Tibial nerve (tissue), 4 donors: Measurements from ENCODE around the gene STAM2. TPM values are rescaled to one million over a fixed set of nuclear protein-coding genes. Genes with fewer than 3 reads are reported as not detected.
"Not testable (repeated sequence)": the region's sequence is repeated elsewhere in the genome, so short reads cannot be mapped to it uniquely, and the experiment has no call there.

ENCODE experiments used
- DNase-seq, 2 donors: peaks; one replicate each; pipeline ENCODE4 v3.0.0-alpha.2; 2019; ENCODE audit warnings: low spot score in 2 of 2
- H3K27ac ChIP-seq, 4 donors: fragments of 200-600 bp; sonication (generic) in 3 of 4; one replicate each; pipeline ENCODE4 v1.5.1; 2017 to 2019; ENCODE audit warnings: mild to moderate bottlenecking in 1 of 4
- H3K27me3 ChIP-seq, 2 donors: fragments of 200-600 bp; sonication (generic) in 1 of 2; one replicate each; pipeline versions ENCODE4 v1.5.1 to v1.6.0; 2017 to 2019
- H3K36me3 ChIP-seq, 3 donors: fragments of 200-600 bp; sonication (generic); one replicate each; pipeline ENCODE4 v1.5.1; 2018 to 2019
- H3K4me1 ChIP-seq, 4 donors: fragments of 200-600 bp; sonication (generic) in 3 of 4; one replicate each; pipeline ENCODE4 v1.5.1; 2017 to 2019
- H3K4me3 ChIP-seq, 4 donors: fragments of 200-600 bp; sonication (generic) in 3 of 4; one replicate each; pipeline ENCODE4 v1.5.1; 2017 to 2019; ENCODE audit warnings: mild to moderate bottlenecking in 1 of 4, moderate library complexity in 1 of 4
- H3K9me3 ChIP-seq, 4 donors: fragments of 200-600 bp; sonication (generic) in 3 of 4; one replicate each; pipeline ENCODE4 v1.5.1; 2017 to 2019
- CTCF ChIP-seq, 5 experiments: fragments of 200-600 bp in 3 of 5; fragments of 450-650 bp in 2 of 5; sonication (generic) in 3 of 5; IDR thresholded peaks; one replicate each; pipeline ENCODE4 v1.5.1; 2016 to 2019; ENCODE audit warnings: antibody characterized with exemption in 5 of 5, mild to moderate bottlenecking in 3 of 5, moderate library complexity in 2 of 5
- EP300 ChIP-seq, 2 donors: sonication (generic); formaldehyde crosslinking; IDR thresholded peaks; one replicate each; pipeline ENCODE4 v1.6.1; 2017; ENCODE audit warnings: antibody characterized with exemption in 2 of 2, mild to moderate bottlenecking in 1 of 2
- POLR2A ChIP-seq, 2 donors: fragments of 450-650 bp; IDR thresholded peaks; one replicate each; pipeline ENCODE4 v1.6.1; 2017; ENCODE audit warnings: antibody characterized with exemption in 2 of 2, mild to moderate bottlenecking in 2 of 2, moderate library complexity in 2 of 2
- WGBS, 2 donors: methylation state at CpG; one replicate each; pipeline ENCODE4 v1.1.5; 2018; 5-methylcytosine and 5-hydroxymethylcytosine counted together
- total RNA-seq, 4 donors: library from RNA; depleted of rRNA; stranded (reverse); fragments of >200 nt; gene quantifications; one replicate each; pipeline ENCODE4 v1.1.0, GENCODE V29; 2016

Gene STAM2
- total RNA-seq, 4 donors from 2014 or later: 18.9 to 45.4 (median 31.7) TPM

- no peak overlapping the region for H3K27ac ChIP-seq
- no peaks in the 10 kb centered on the region for H3K27me3 ChIP-seq
- H3K4me3 ChIP-seq: no peak overlapping the region
- 94 to 97% methylated on average over 1 of the region's 1 CpG for WGBS, 2 donors
- H3K9me3 ChIP-seq: no peaks in the 10 kb centered on the region
- no peaks in the 10 kb centered on the region for H3K4me1 ChIP-seq
- TF ChIP-seq EP300 (IDR thresholded peaks at IDR 0.05) (no peak), POLR2A (IDR thresholded peaks at IDR 0.05) (no peak), CTCF (IDR thresholded peaks at IDR 0.05) (no peak)
- no peak for DNase-seq
- peaks cover 0 to 44% (median 0%) of the 10 kb centered on the region in 3 donors for H3K36me3 ChIP-seq
These were observed 55.1 kb downstream of the STAM2 start for GRCh38 chr2:152120430-152120829.

GRCh38 chr2:152115952-152116351 lies 59.6 kb downstream of the STAM2 start:
- Histone ChIP-seq H3K36me3 (peaks cover 0 to 3% (median 0%) of the 10 kb centered on the region in 3 donors), H3K27me3 (no peaks in the 10 kb centered on the region), H3K9me3 (no peaks in the 10 kb centered on the region), H3K4me3 (no peak overlapping the region), H3K4me1 (no peaks in the 10 kb centered on the region), H3K27ac (no peak overlapping the region)
- DNase-seq: no peak
- no peak for TF ChIP-seq EP300 (IDR thresholded peaks at IDR 0.05)
- WGBS, 2 donors: 91 to 92% methylated on average over 3 of the region's 3 CpGs

- no peaks in the 10 kb centered on the region for H3K36me3 ChIP-seq
- no peaks in the 10 kb centered on the region for H3K4me1 ChIP-seq
- no peak overlapping the region for H3K4me3 ChIP-seq
- no peak for DNase-seq
- TF ChIP-seq POLR2A (IDR thresholded peaks at IDR 0.05) (no peak), CTCF (IDR thresholded peaks at IDR 0.05) (no peak), EP300 (IDR thresholded peaks at IDR 0.05) (no peak)
- H3K9me3 ChIP-seq: no peaks in the 10 kb centered on the region
- WGBS, 2 donors: 94 to 95% methylated on average over 3 of the region's 3 CpGs
- no peaks in the 10 kb centered on the region for H3K27me3 ChIP-seq
- H3K27ac ChIP-seq: no peak overlapping the region
These were observed 61.2 kb downstream of the STAM2 start for GRCh38 chr2:152114366-152114765.

- H3K27ac ChIP-seq, DNase-seq, H3K36me3 ChIP-seq, H3K27me3 ChIP-seq, H3K9me3 ChIP-seq, H3K4me3 ChIP-seq, H3K4me1 ChIP-seq: not testable (repeated sequence)
- WGBS, 2 donors: 92 to 94% methylated on average over 13 of the region's 13 CpGs
These were observed 68.4 kb downstream of the STAM2 start for GRCh38 chr2:152107140-152107539.

- WGBS, 2 donors: 91 to 94% methylated on average over 4 of the region's 4 CpGs
- Histone ChIP-seq H3K27ac (no peak overlapping the region), H3K4me3 (no peak overlapping the region), H3K27me3 (peaks cover 0 to 3% of the 10 kb centered on the region in 2 donors), H3K36me3 (no peaks in the 10 kb centered on the region), H3K4me1 (no peaks in the 10 kb centered on the region), H3K9me3 (no peaks in the 10 kb centered on the region)
- no peak for DNase-seq
- TF ChIP-seq EP300 (IDR thresholded peaks at IDR 0.05) (no peak), CTCF (IDR thresholded peaks at IDR 0.05) (no peak), POLR2A (IDR thresholded peaks at IDR 0.05) (no peak)
These were observed 69.1 kb downstream of the STAM2 start for GRCh38 chr2:152106464-152106863.

- Histone ChIP-seq H3K4me3 (no peak overlapping the region), H3K4me1 (peaks cover 0 to 16% (median 6%) of the 10 kb centered on the region in 4 donors), H3K36me3 (no peaks in the 10 kb centered on the region), H3K27me3 (peaks cover 0 to 33% of the 10 kb centered on the region in 2 donors), H3K27ac (no peak overlapping the region), H3K9me3 (no peaks in the 10 kb centered on the region)
- TF ChIP-seq POLR2A (IDR thresholded peaks at IDR 0.05): no peak
- no peak for TF ChIP-seq CTCF (IDR thresholded peaks at IDR 0.05)
- TF ChIP-seq EP300 (IDR thresholded peaks at IDR 0.05): no peak
- 89 to 92% methylated on average over 3 of the region's 3 CpGs for WGBS, 2 donors
- DNase-seq: no peak
These were observed 72.3 kb downstream of the STAM2 start for GRCh38 chr2:152103271-152103670.
